ENCODE measurements around the gene PTPRU. TPM values are rescaled to one million over a fixed set of nuclear protein-coding genes. Genes with fewer than 3 reads are reported as not detected.

Gene PTPRU
- total and polyA plus RNA-seq, 2 of the 8 experiments (the other 6 are each of a cell fraction or from before 2014, with no cell fraction given), result 33.8 to 41.8 TPM

DNA sequence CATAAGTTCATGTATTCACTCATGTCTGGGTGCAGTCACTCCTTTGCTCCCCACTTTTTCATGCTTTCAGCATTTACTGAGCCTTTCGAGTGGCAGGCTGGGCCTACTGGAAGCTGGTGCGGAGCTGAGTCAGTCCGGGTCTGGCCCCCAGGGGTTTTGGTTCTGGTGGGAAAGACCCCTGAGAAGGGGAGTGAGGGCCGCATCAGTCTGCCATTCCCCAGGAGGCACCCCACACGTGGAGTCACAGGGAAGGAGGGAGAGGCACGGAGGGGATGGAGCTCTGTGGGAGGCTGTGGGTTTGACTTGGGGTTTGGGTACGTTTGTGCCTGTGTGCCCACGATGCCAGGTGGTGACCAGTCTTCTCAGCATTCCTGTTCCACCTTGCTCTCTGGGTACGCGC lies 87.9 kb downstream of the PTPRU start:
- no peak overlapping the region for H2BK120ac ChIP-seq (replicated peaks; ENCODE audit: low read depth, low read length)
- no peak overlapping the region; the same call in 1 of the 2 replicates for H2AK5ac ChIP-seq (ENCODE audit: low read depth, low read length)
- no peaks in the 10 kb centered on the region; a peak in 2 of 8 replicates for H3K36me3 ChIP-seq (ENCODE audit: control insufficient read depth in 2 of 4, insufficient read depth in 4 of 4, low read length in 3 of 4)
- no peak overlapping the region for H3K4me3 ChIP-seq (ENCODE audit: extremely low read depth in 1 of 4, insufficient read depth in 2 of 4, low read depth in 3 of 4, low read length in 4 of 4)
- H4K91ac ChIP-seq (replicated peaks; ENCODE audit: insufficient read length, low read length), result no peak overlapping the region
- H3K23me2 ChIP-seq (ENCODE audit: low read depth, low read length), result peaks cover 1% of the 10 kb centered on the region; the same call in 1 of the 2 replicates
- no peaks in the 10 kb centered on the region for H3K27me3 ChIP-seq (replicated peaks in 1 of 4; ENCODE audit: control insufficient read depth in 3 of 4, extremely low read depth in 1 of 4, insufficient read depth in 3 of 4, low read length in 3 of 4)
- no peak overlapping the region for H2BK5ac ChIP-seq (ENCODE audit: low read depth, low read length)
- DNase-seq (ENCODE audit: low read depth in 1 of 2, low spot score in 2 of 2) (no peak), FAIRE-seq (no peak)
- no peak overlapping the region for H2AFZ ChIP-seq (ENCODE audit: low read length)
- H3K4ac ChIP-seq (replicated peaks; ENCODE audit: insufficient read length, low read depth, low read length), result no peak overlapping the region
- H3K9me3 ChIP-seq (ENCODE audit: insufficient read depth in 2 of 2, low read depth in 1 of 2, low read length in 1 of 2), result no peaks in the 10 kb centered on the region
- no peak overlapping the region for H3K56ac ChIP-seq (replicated peaks; ENCODE audit: insufficient read length, low read depth, low read length)
- no peak overlapping the region for H4K8ac ChIP-seq (ENCODE audit: extremely low read depth, insufficient read depth, low read length)
- H3K79me1 ChIP-seq (ENCODE audit: low read depth, low read length), result no peaks in the 10 kb centered on the region
- no peak overlapping the region for H3K9ac ChIP-seq (replicated peaks in 1 of 4; ENCODE audit: extremely low read depth in 1 of 4, low read depth in 3 of 4, low read length in 3 of 4)
- H4K20me1 ChIP-seq (replicated peaks in 1 of 2; ENCODE audit: control insufficient read depth in 1 of 2, insufficient read depth in 2 of 2, low read length in 2 of 2), result no peaks in the 10 kb centered on the region
- WGBS, 2 experiments (ENCODE audit: extremely low coverage in 1 of 2, insufficient coverage in 1 of 2, insufficient read length in 1 of 2, insufficient replicate concordance in 2 of 2, low coverage in 1 of 2, low lambda C conversion rate in 2 of 2, missing lambda C conversion rate in 1 of 2), result 88% methylated on average over 10 of the region's 10 CpGs; no CpG with 5 or more reads in 1 of the 2 experiments
- no peak overlapping the region for H3K14ac ChIP-seq (ENCODE audit: insufficient read length)
- H3K4me1 ChIP-seq (replicated peaks in 1 of 4; ENCODE audit: control insufficient read depth in 3 of 4, insufficient read depth in 4 of 4, low read length in 3 of 4), result peaks cover 5 to 14% (median 10%) of the 10 kb centered on the region in 4 experiments
- peak overlapping the region; percentile 17 to 67; a peak in 3 of 4 replicates for H3K4me2 ChIP-seq (ENCODE audit: insufficient read depth in 1 of 2, low read depth in 2 of 2, low read length in 2 of 2)
- ChIA-PET CTCF (ENCODE audit: partially characterized antibody) (interaction anchor here (1.3 kb wide), 1 partner anchor 85 kb away, joined by 8 read pairs; no protein-coding TSS in a partner anchor), POLR2A (ENCODE audit: partially characterized antibody) (interaction anchor here (1.2 kb wide), 1 partner anchor 12 kb away, joined by 3 read pairs; no protein-coding TSS in a partner anchor)
- peak overlapping the region; percentile 61; the same call in 1 of the 2 replicates for H2BK20ac ChIP-seq (ENCODE audit: low read length)
- H2BK15ac ChIP-seq (ENCODE audit: low read length), result 0 out of 2 replicates have a peak overlapping the region, but pooled peaks have one; percentile 10
- 0 out of 2 replicates have a peak overlapping the region, but pooled peaks have one; percentile 48 for H3K18ac ChIP-seq (ENCODE audit: extremely low read depth, low read length)
- H2BK12ac ChIP-seq (ENCODE audit: low read depth, low read length), result no peak overlapping the region
- H4K5ac ChIP-seq (ENCODE audit: insufficient read length, low read depth, low read length), result no peak overlapping the region
- H3K27ac ChIP-seq (ENCODE audit: low read depth, low read length), result no peak overlapping the region
- no peaks in the 10 kb centered on the region for H3K79me2 ChIP-seq (ENCODE audit: control insufficient read depth in 1 of 2, insufficient read depth in 2 of 2, low read length in 2 of 2)
- H3K23ac ChIP-seq (ENCODE audit: insufficient read length), result no peak overlapping the region
- TF ChIP-seq KDM4A (IDR thresholded peaks at IDR 0.05; ENCODE audit: low read depth, low read length, severe bottlenecking) (no peak), CREB1 (IDR thresholded peaks at IDR 0.05) (no peak), SP1 (IDR thresholded peaks at IDR 0.05; ENCODE audit: low read depth, low read length) (no peak), YY1 (IDR thresholded peaks at IDR 0.05; ENCODE audit: low read depth, low read length) (no peak), POLR2A (IDR thresholded peaks at IDR 0.05; ENCODE audit: control extremely low read depth in 1 of 2, low read depth in 2 of 2, low read length in 2 of 2) (no peak), EZH2 (IDR thresholded peaks at IDR 0.05; ENCODE audit: low read depth, low read length, severe bottlenecking) (no peak), SIX5 (IDR thresholded peaks at IDR 0.05; ENCODE audit: low read depth, low read length) (no peak), TAF1 (IDR thresholded peaks at IDR 0.05; ENCODE audit: low read depth, low read length) (no peak), RFX5 (IDR thresholded peaks at IDR 0.05; ENCODE audit: borderline replicate concordance, low read depth, low read length) (no peak), POU5F1 (IDR thresholded peaks at IDR 0.05; ENCODE audit: low read depth, low read length) (no peak)
- TF ChIP-seq, protein P1, sequence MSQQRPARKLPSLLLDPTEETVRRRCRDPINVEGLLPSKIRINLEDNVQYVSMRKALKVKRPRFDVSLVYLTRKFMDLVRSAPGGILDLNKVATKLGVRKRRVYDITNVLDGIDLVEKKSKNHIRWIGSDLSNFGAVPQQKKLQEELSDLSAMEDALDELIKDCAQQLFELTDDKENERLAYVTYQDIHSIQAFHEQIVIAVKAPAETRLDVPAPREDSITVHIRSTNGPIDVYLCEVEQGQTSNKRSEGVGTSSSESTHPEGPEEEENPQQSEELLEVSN (IDR thresholded peaks at IDR 0.05), result no peak
- TF ChIP-seq, protein P2, sequence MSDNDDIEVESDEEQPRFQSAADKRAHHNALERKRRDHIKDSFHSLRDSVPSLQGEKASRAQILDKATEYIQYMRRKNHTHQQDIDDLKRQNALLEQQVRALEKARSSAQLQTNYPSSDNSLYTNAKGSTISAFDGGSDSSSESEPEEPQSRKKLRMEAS (IDR thresholded peaks at IDR 0.05), result no peak
- TF ChIP-seq, protein P3, sequence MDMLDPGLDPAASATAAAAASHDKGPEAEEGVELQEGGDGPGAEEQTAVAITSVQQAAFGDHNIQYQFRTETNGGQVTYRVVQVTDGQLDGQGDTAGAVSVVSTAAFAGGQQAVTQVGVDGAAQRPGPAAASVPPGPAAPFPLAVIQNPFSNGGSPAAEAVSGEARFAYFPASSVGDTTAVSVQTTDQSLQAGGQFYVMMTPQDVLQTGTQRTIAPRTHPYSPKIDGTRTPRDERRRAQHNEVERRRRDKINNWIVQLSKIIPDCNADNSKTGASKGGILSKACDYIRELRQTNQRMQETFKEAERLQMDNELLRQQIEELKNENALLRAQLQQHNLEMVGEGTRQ (IDR thresholded peaks at IDR 0.05; ENCODE audit: low read length), result no peak

Measured in H1 (cell line).